ENCODE data around the gene KCNJ18. TPM values are rescaled to one million over a fixed set of nuclear protein-coding genes. Genes with fewer than 3 reads are reported as not detected.
"Not testable (repeated sequence)": the region's sequence is repeated elsewhere in the genome, so short reads cannot be mapped to it uniquely, and the experiment has no call there.

The KCNJ18 gene
- polyA plus RNA-seq, 1 donor (not counting 4 experiments of a cell fraction or from before 2014, with no cell fraction given): not detected

DNA sequence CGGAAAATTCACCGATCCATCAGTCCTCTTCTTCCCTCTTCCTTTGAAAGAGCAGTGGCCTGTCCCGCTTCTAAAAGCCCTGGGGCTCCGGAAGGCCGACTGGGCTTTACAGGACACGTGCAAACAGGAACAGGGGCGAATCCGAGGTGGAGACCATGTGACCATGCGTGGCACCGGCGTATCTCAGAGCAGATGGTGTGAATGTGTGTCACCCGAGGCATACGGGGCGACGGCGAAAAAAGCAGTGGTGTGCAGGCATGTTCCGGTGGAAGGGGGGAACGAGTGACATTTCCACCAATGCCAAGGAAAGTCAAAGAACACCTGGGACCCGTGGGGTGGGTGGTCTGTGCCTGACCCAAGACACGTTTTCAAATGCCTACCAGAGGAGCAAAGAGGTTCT lies 10.7 kb upstream of the KCNJ18 start:
- not testable (repeated sequence) for H3K27ac ChIP-seq (ENCODE audit: control insufficient read depth, insufficient read depth, low read length); H3K4me3 ChIP-seq (ENCODE audit: control insufficient read depth in 2 of 3, extremely low read depth in 1 of 3, insufficient read depth in 2 of 3, low read depth in 1 of 3, low read length in 3 of 3); H4K20me1 ChIP-seq (ENCODE audit: control insufficient read depth, extremely low read depth, insufficient read depth, low read length); H3K36me3 ChIP-seq (ENCODE audit: control insufficient read depth in 2 of 2, extremely low read depth in 1 of 2, insufficient read depth in 2 of 2, low read length in 2 of 2); H2AFZ ChIP-seq (ENCODE audit: control insufficient read depth, low read length); FAIRE-seq; H3K4me1 ChIP-seq (ENCODE audit: control insufficient read depth, extremely low read depth, insufficient read depth, low read length); H3K9ac ChIP-seq (ENCODE audit: control insufficient read depth, extremely low read depth, insufficient read depth, low read length); H3K4me2 ChIP-seq (ENCODE audit: control insufficient read depth, extremely low read depth, insufficient read depth, low read depth, low read length); H3K9me1 ChIP-seq (ENCODE audit: control insufficient read depth, extremely low read depth, insufficient read depth, low read length); H3K79me2 ChIP-seq (ENCODE audit: control insufficient read depth, insufficient read depth, low read length); DNase-seq (ENCODE audit: low read depth, low spot score); H3K27me3 ChIP-seq (ENCODE audit: control insufficient read depth, extremely low read depth, insufficient read depth, low read length)
- peaks cover 16% of the 10 kb centered on the region for H3K9me3 ChIP-seq (ENCODE audit: control insufficient read depth, low read depth, low read length)
- dilution Hi-C loops (cut with MboI; ENCODE audit: extremely low pct_ligation_motif_present, low sequenced_read_pairs): loop anchor here (25.0 kb wide), 1 partner anchor 269 kb away; no protein-coding TSS in a partner anchor

DNA sequence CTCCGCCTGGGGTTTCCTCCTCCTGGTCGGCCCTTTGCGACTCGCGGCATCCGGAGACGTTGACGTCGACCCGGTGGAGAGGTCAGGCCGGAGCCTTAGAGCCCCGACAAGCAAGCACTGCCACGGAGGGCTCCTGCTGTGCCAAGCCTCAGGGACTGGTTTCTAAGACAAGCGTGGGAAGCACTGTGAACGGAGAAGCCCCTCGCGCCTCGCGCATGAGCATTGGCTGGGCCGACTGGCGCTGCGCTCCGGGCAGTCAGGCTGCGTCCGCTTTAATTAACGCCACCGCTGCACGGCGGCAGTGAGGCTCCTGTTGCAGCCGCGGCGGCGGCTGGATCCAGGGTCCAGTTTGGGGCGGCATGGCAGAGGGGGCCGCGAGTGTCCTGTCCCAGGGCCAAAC lies 10.2 kb upstream of the KCNJ18 start:
- H3K4me3 ChIP-seq (ENCODE audit: control insufficient read depth in 2 of 3, extremely low read depth in 1 of 3, insufficient read depth in 2 of 3, low read depth in 1 of 3, low read length in 3 of 3); FAIRE-seq; H3K36me3 ChIP-seq (ENCODE audit: control insufficient read depth in 2 of 2, extremely low read depth in 1 of 2, insufficient read depth in 2 of 2, low read length in 2 of 2); H3K79me2 ChIP-seq (ENCODE audit: control insufficient read depth, insufficient read depth, low read length); H2AFZ ChIP-seq (ENCODE audit: control insufficient read depth, low read length); H3K4me2 ChIP-seq (ENCODE audit: control insufficient read depth, extremely low read depth, insufficient read depth, low read depth, low read length); H3K9me1 ChIP-seq (ENCODE audit: control insufficient read depth, extremely low read depth, insufficient read depth, low read length); DNase-seq (ENCODE audit: low read depth, low spot score); H3K27ac ChIP-seq (ENCODE audit: control insufficient read depth, insufficient read depth, low read length); H4K20me1 ChIP-seq (ENCODE audit: control insufficient read depth, extremely low read depth, insufficient read depth, low read length); H3K9ac ChIP-seq (ENCODE audit: control insufficient read depth, extremely low read depth, insufficient read depth, low read length); H3K27me3 ChIP-seq (ENCODE audit: control insufficient read depth, extremely low read depth, insufficient read depth, low read length); H3K4me1 ChIP-seq (ENCODE audit: control insufficient read depth, extremely low read depth, insufficient read depth, low read length): not testable (repeated sequence)
- dilution Hi-C loops (cut with MboI; ENCODE audit: extremely low pct_ligation_motif_present, low sequenced_read_pairs): loop anchor here (25.0 kb wide), 1 partner anchor 270 kb away; no protein-coding TSS in a partner anchor
- H3K9me3 ChIP-seq (ENCODE audit: control insufficient read depth, low read depth, low read length): peaks cover 16% of the 10 kb centered on the region

- H4K20me1 ChIP-seq (ENCODE audit: control insufficient read depth, extremely low read depth, insufficient read depth, low read length); H3K4me2 ChIP-seq (ENCODE audit: control insufficient read depth, extremely low read depth, insufficient read depth, low read depth, low read length); H3K4me1 ChIP-seq (ENCODE audit: control insufficient read depth, extremely low read depth, insufficient read depth, low read length); H3K27ac ChIP-seq (ENCODE audit: control insufficient read depth, insufficient read depth, low read length); FAIRE-seq; H3K79me2 ChIP-seq (ENCODE audit: control insufficient read depth, insufficient read depth, low read length); H2AFZ ChIP-seq (ENCODE audit: control insufficient read depth, low read length); H3K9ac ChIP-seq (ENCODE audit: control insufficient read depth, extremely low read depth, insufficient read depth, low read length); H3K4me3 ChIP-seq (ENCODE audit: control insufficient read depth in 2 of 3, extremely low read depth in 1 of 3, insufficient read depth in 2 of 3, low read depth in 1 of 3, low read length in 3 of 3); H3K27me3 ChIP-seq (ENCODE audit: control insufficient read depth, extremely low read depth, insufficient read depth, low read length); H3K9me3 ChIP-seq (ENCODE audit: control insufficient read depth, low read depth, low read length); DNase-seq (ENCODE audit: low read depth, low spot score); H3K9me1 ChIP-seq (ENCODE audit: control insufficient read depth, extremely low read depth, insufficient read depth, low read length); H3K36me3 ChIP-seq (ENCODE audit: control insufficient read depth in 2 of 2, extremely low read depth in 1 of 2, insufficient read depth in 2 of 2, low read length in 2 of 2): not testable (repeated sequence)
- dilution Hi-C loops (cut with MboI; ENCODE audit: extremely low pct_ligation_motif_present, low sequenced_read_pairs): loop anchor here (25.0 kb wide), 1 partner anchor 271 kb away; no protein-coding TSS in a partner anchor
Observed at GRCh38 chr17:21683142-21683712, 9.1 kb upstream of the KCNJ18 start.

GRCh38 chr17:21683897-21684296 lies 8.4 kb upstream of the KCNJ18 start:
- dilution Hi-C loops (cut with MboI; ENCODE audit: extremely low pct_ligation_motif_present, low sequenced_read_pairs): loop anchor here (25.0 kb wide), 1 partner anchor 272 kb away; no protein-coding TSS in a partner anchor
- H3K79me2 ChIP-seq (ENCODE audit: control insufficient read depth, insufficient read depth, low read length); H3K36me3 ChIP-seq (ENCODE audit: control insufficient read depth in 2 of 2, extremely low read depth in 1 of 2, insufficient read depth in 2 of 2, low read length in 2 of 2); H3K27me3 ChIP-seq (ENCODE audit: control insufficient read depth, extremely low read depth, insufficient read depth, low read length); H3K9ac ChIP-seq (ENCODE audit: control insufficient read depth, extremely low read depth, insufficient read depth, low read length); H3K4me1 ChIP-seq (ENCODE audit: control insufficient read depth, extremely low read depth, insufficient read depth, low read length); DNase-seq (ENCODE audit: low read depth, low spot score); H4K20me1 ChIP-seq (ENCODE audit: control insufficient read depth, extremely low read depth, insufficient read depth, low read length); H3K27ac ChIP-seq (ENCODE audit: control insufficient read depth, insufficient read depth, low read length); H3K4me2 ChIP-seq (ENCODE audit: control insufficient read depth, extremely low read depth, insufficient read depth, low read depth, low read length); FAIRE-seq; H3K9me1 ChIP-seq (ENCODE audit: control insufficient read depth, extremely low read depth, insufficient read depth, low read length); H3K4me3 ChIP-seq (ENCODE audit: control insufficient read depth in 2 of 3, extremely low read depth in 1 of 3, insufficient read depth in 2 of 3, low read depth in 1 of 3, low read length in 3 of 3); H2AFZ ChIP-seq (ENCODE audit: control insufficient read depth, low read length): not testable (repeated sequence)
- peaks cover 12% of the 10 kb centered on the region for H3K9me3 ChIP-seq (ENCODE audit: control insufficient read depth, low read depth, low read length)

DNA sequence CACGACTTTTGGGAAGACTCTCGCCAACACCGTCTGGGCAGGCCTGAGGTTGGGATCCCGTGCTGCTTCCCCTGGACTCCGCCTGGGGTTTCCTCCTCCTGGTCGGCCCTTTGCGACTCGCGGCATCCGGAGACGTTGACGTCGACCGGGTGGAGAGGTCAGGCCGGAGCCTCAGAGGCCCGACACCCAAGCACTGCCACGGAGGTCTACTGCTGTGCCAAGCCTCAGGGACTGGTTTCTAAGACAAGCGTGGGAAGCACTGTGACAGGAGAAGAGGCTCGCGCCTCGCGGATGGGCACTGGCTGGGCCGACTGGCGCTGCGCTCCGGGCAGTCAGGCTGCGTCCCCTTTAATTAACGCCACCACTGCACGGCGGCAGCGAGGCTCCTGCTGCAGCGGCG lies 7.9 kb upstream of the KCNJ18 start:
- not testable (repeated sequence) for H3K4me1 ChIP-seq (ENCODE audit: control insufficient read depth, extremely low read depth, insufficient read depth, low read length); H2AFZ ChIP-seq (ENCODE audit: control insufficient read depth, low read length); H3K36me3 ChIP-seq (ENCODE audit: control insufficient read depth in 2 of 2, extremely low read depth in 1 of 2, insufficient read depth in 2 of 2, low read length in 2 of 2); H3K27me3 ChIP-seq (ENCODE audit: control insufficient read depth, extremely low read depth, insufficient read depth, low read length); DNase-seq (ENCODE audit: low read depth, low spot score); H3K9ac ChIP-seq (ENCODE audit: control insufficient read depth, extremely low read depth, insufficient read depth, low read length); H4K20me1 ChIP-seq (ENCODE audit: control insufficient read depth, extremely low read depth, insufficient read depth, low read length); H3K27ac ChIP-seq (ENCODE audit: control insufficient read depth, insufficient read depth, low read length); H3K79me2 ChIP-seq (ENCODE audit: control insufficient read depth, insufficient read depth, low read length); H3K4me2 ChIP-seq (ENCODE audit: control insufficient read depth, extremely low read depth, insufficient read depth, low read depth, low read length); FAIRE-seq; H3K9me1 ChIP-seq (ENCODE audit: control insufficient read depth, extremely low read depth, insufficient read depth, low read length); H3K4me3 ChIP-seq (ENCODE audit: control insufficient read depth in 2 of 3, extremely low read depth in 1 of 3, insufficient read depth in 2 of 3, low read depth in 1 of 3, low read length in 3 of 3)
- dilution Hi-C loops (cut with MboI; ENCODE audit: extremely low pct_ligation_motif_present, low sequenced_read_pairs): loop anchor here (25.0 kb wide), 1 partner anchor 272 kb away; no protein-coding TSS in a partner anchor
- peaks cover 12% of the 10 kb centered on the region for H3K9me3 ChIP-seq (ENCODE audit: control insufficient read depth, low read depth, low read length)

Measured in keratinocyte (primary cell).